Cortex of kidney (tissue), 1 donor: ENCODE data around the gene C11orf42.
"Not testable (repeated sequence)": the region's sequence is repeated elsewhere in the genome, so short reads cannot be mapped to it uniquely, and the experiment has no call there.

Experiments used
- DNase-seq: peaks from one replicate; lab custom pipeline; 2025; lab: John Stamatoyannopoulos, UW

The C11orf42 gene

GRCh38 chr11:6223854-6224253, 18.5 kb downstream of the C11orf42 start:
- no peak for DNase-seq

GRCh38 chr11:6224421-6224820, 19.1 kb downstream of the C11orf42 start:
- no peak for DNase-seq

- DNase-seq, result no peak
These were observed 19.7 kb downstream of the C11orf42 start for GRCh38 chr11:6225024-6225423.

GRCh38 chr11:6225896-6226295, 20.5 kb downstream of the C11orf42 start:
- no peak for DNase-seq

GRCh38 chr11:6228520-6228919, 23.2 kb downstream of the C11orf42 start:
- DNase-seq, result no peak

- DNase-seq, result no peak
These were observed 24.6 kb downstream of the C11orf42 start for GRCh38 chr11:6229911-6230310.

GRCh38 chr11:6232899-6233298, 27.5 kb downstream of the C11orf42 start:
- DNase-seq, result no peak

- DNase-seq, result no peak
These were observed 28.6 kb downstream of the C11orf42 start for GRCh38 chr11:6233984-6234386.

GRCh38 chr11:6234387-6235107, 29.2 kb downstream of the C11orf42 start, which contains the start of gene FHIP1B:
Gene FHIP1B (minus strand): TSS chr11:6234636. CDS start chr11:6224516, 10,120 bp downstream.
- DNase-seq, result peak; percentile 91

- no peak for DNase-seq
These were observed 31.9 kb downstream of the C11orf42 start for GRCh38 chr11:6237266-6237665.

- DNase-seq, result no peak
These were observed 32.5 kb downstream of the C11orf42 start for GRCh38 chr11:6237761-6238302.

- no peak for DNase-seq
These were observed 33.5 kb downstream of the C11orf42 start, which contains the start of gene CNGA4 for GRCh38 chr11:6238902-6239301. Gene CNGA4 (plus strand): TSS chr11:6239089. CDS start chr11:6239207, 118 bp downstream.

- DNase-seq, result no peak
These were observed 34.8 kb downstream of the C11orf42 start for GRCh38 chr11:6240139-6240538.

- DNase-seq, result no peak
These were observed 35.4 kb downstream of the C11orf42 start for GRCh38 chr11:6240781-6241180.

GRCh38 chr11:6241316-6241715, 36.0 kb downstream of the C11orf42 start:
- DNase-seq, result no peak

GRCh38 chr11:6245536-6245935, 40.2 kb downstream of the C11orf42 start:
- DNase-seq, result no peak

- no peak for DNase-seq
These were observed 42.9 kb downstream of the C11orf42 start for GRCh38 chr11:6248248-6248647.

GRCh38 chr11:6248897-6249296, 43.5 kb downstream of the C11orf42 start:
- DNase-seq, result not testable (repeated sequence)

GRCh38 chr11:6249770-6250555, 44.6 kb downstream of the C11orf42 start:
- DNase-seq, result no peak

- no peak for DNase-seq
These were observed 45.9 kb downstream of the C11orf42 start for GRCh38 chr11:6251120-6251733.

GRCh38 chr11:6251990-6252473, 46.7 kb downstream of the C11orf42 start:
- DNase-seq, result no peak

GRCh38 chr11:6253197-6253596, 47.8 kb downstream of the C11orf42 start:
- no peak for DNase-seq
